Lung (tissue), 12 donors: ENCODE results near the gene ERC2. TPM values are rescaled to one million over a fixed set of nuclear protein-coding genes. Genes with fewer than 3 reads are reported as not detected.
A peak's percentile ranks its signal among the peaks of the same experiment; 100 is the strongest.

Source experiments
- ATAC-seq: fragments of 200-7000 bp; cut with Tn5 transposase; one replicate; pipeline ENCODE4 v1.9.1; 2020; ENCODE audit warnings: moderate number of reproducible peaks; ENCODE audit not compliant: insufficient read depth, low FRiP score
- DNase-seq, 3 donors: peaks; one replicate each; pipeline ENCODE4 v3.0.0-alpha.2; 2013 to 2017
- H3K27ac ChIP-seq, 2 donors: one replicate each; pipeline ENCODE4 v1.5.1; 2013; ENCODE audit warnings: mild to moderate bottlenecking in 2 of 2, moderate library complexity in 2 of 2, control low read depth in 1 of 2, inconsistent platforms in 1 of 2, low read depth in 1 of 2, low read length in 1 of 2
- H3K27me3 ChIP-seq, 3 donors: one replicate each; pipeline ENCODE4 v1.5.1; 2013; ENCODE audit warnings: low read length in 2 of 3; ENCODE audit not compliant: control insufficient read depth in 3 of 3, insufficient read depth in 3 of 3
- H3K36me3 ChIP-seq, 4 donors: one replicate each; pipeline ENCODE4 v1.5.1; 2013; ENCODE audit warnings: low read length in 4 of 4, mild to moderate bottlenecking in 1 of 4, moderate library complexity in 1 of 4; ENCODE audit not compliant: control insufficient read depth in 4 of 4, insufficient read depth in 4 of 4
- H3K4me1 ChIP-seq, 5 donors: one replicate each; pipeline ENCODE4 v1.5.1; 2013; ENCODE audit warnings: low read length in 5 of 5, mild to moderate bottlenecking in 2 of 5, moderate library complexity in 1 of 5; ENCODE audit not compliant: control insufficient read depth in 5 of 5, insufficient read depth in 5 of 5
- H3K4me3 ChIP-seq: one replicate; pipeline ENCODE4 v1.5.1; 2013; ENCODE audit warnings: mild to moderate bottlenecking, control low read depth, moderate library complexity
- H3K9ac ChIP-seq, 2 donors: one replicate each; pipeline ENCODE4 v1.5.1; 2013; ENCODE audit warnings: low read length in 2 of 2, control low read depth in 1 of 2; ENCODE audit not compliant: insufficient read depth in 1 of 2
- H3K9me3 ChIP-seq, 4 donors: one replicate each; pipeline ENCODE4 v1.5.1; 2013; ENCODE audit warnings: low read length in 3 of 4, mild to moderate bottlenecking in 1 of 4, moderate library complexity in 1 of 4; ENCODE audit not compliant: control insufficient read depth in 4 of 4, insufficient read depth in 3 of 4
- CTCF ChIP-seq: IDR thresholded peaks from 2 replicates; pipeline ENCODE4 v1.5.1; 2012; ENCODE audit warnings: mild to moderate bottlenecking; ENCODE audit errors: control extremely low read depth, extremely low read depth
- WGBS, 2 donors: extraction: QIAGEN DNeasy Blood & Tissue Kit; methylation state at CpG; one replicate each; pipeline ENCODE4 v1.1.7; 2013; 5-methylcytosine and 5-hydroxymethylcytosine counted together
- polyA plus RNA-seq, 2 donors: library from polyadenylated mRNA; stranded (reverse); fragments of 200-250 nt; gene quantifications; one replicate each; pipeline ENCODE4 v1.2.1, GENCODE V29; 2013
- total RNA-seq, 2 donors: library from RNA; depleted of rRNA in 1 of 2; stranded (reverse); fragments of >200 nt in 1 of 2; gene quantifications; one replicate each; pipeline ENCODE4 v1.2.1, GENCODE V29; 2014 to 2021
- donor health status: control.
- donor health status: control.
- donor health status: Bipolar disorder and iron deficiency.
- donor health status: healthy.
- donor health status: DM: yes; HTN: yes; CAD: no.

ERC2 gene
- total and polyA plus RNA-seq, 4 donors: 0.20 to 3.5 (median 0.97) TPM

DNA sequence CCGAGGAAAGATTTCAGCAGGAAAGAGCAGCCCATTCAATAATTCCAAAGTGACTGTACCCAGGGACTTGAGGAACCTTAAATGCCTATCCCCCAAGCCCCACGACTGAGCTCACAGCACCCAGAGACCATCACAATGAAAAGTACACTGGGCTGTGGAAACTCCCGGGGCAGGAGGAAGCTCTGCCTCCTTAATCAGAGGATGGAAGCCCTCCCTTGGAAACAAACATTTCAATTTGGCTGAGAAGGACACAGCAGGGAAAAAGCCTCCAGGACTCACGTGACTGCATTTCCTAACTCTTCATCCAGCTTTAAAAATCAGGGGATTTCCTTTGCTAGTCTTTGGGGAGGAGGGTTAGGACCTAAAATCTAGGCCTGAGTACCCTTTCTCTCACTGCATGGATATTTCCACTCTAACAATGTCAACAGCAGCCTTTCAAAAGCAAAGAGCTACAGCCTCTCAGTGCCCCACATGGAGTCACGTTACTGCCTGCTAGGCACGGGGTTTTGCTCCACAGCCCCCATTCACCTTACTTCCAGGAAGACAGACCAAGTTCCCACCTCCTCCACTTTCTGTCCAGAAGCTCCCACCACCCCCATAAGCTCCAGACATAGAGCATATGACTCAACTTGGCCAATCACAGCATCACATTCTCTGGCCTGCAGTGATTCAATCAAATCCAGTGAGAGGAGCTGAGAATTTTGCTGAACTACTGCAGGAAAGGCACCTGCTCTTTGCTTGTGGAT lies 912.2 kb downstream of the ERC2 start:
- peaks cover 3 to 26% (median 7%) of the 10 kb centered on the region in 5 donors for H3K4me1 ChIP-seq
- H3K4me3 ChIP-seq: no peak overlapping the region
- no peaks in the 10 kb centered on the region for H3K36me3 ChIP-seq
- 44 to 71% methylated on average over 6 of the region's 6 CpGs for WGBS, 2 donors
- no peaks in the 10 kb centered on the region for H3K27me3 ChIP-seq
- H3K27ac ChIP-seq: no peak overlapping the region
- ATAC-seq (no peak), DNase-seq (peak in 2 of 3 donors; percentile 62 to 74)
- H3K9ac ChIP-seq: no peak overlapping the region
- no peak for TF ChIP-seq CTCF
- no peaks in the 10 kb centered on the region for H3K9me3 ChIP-seq

- no peak for TF ChIP-seq CTCF
These were observed 913.4 kb downstream of the ERC2 start for GRCh38 chr3:55554634-55555425.

DNA sequence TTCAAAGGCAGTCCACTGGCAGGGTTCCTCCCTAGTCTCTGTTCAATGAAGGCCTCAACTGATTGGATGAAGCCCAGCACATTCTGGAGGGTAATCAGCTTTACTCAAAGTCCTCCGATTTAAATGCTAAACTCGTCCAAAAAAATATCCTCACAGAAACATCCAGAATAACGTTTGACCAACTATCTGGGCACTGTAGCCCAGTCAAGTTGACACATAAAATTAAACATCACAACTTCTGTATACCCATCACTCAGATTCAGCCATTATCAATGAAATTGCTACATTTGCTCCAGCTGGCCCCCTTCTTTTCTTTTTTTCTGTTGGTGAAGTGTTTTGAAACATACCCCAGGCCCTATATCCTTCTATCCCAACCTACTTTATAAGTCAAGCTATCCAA lies 916.6 kb downstream of the ERC2 start:
- no peak overlapping the region for H3K4me3 ChIP-seq
- no peak overlapping the region for H3K27ac ChIP-seq
- H3K9me3 ChIP-seq: no peaks in the 10 kb centered on the region
- no peaks in the 10 kb centered on the region for H3K36me3 ChIP-seq
- ATAC-seq: no peak
- 91% methylated on average over 3 of the region's 3 CpGs for WGBS, 2 donors
- H3K4me1 ChIP-seq: peaks cover 0 to 21% (median 7%) of the 10 kb centered on the region in 5 donors
- no peaks in the 10 kb centered on the region for H3K27me3 ChIP-seq
- no peak for TF ChIP-seq CTCF
- DNase-seq: no peak
- H3K9ac ChIP-seq: no peak overlapping the region

More at GRCh38 chr3:55554634-55555425, 913.4 kb downstream of the ERC2 start:
- H3K4me1 ChIP-seq: peaks cover 3 to 26% (median 7%) of the 10 kb centered on the region in 5 donors
- ATAC-seq (no peak), DNase-seq (peak in 2 of 3 donors; percentile 26 to 38)
- no peaks in the 10 kb centered on the region for H3K9me3 ChIP-seq
- H3K36me3 ChIP-seq: no peaks in the 10 kb centered on the region
- no peak overlapping the region for H3K27ac ChIP-seq
- no peak overlapping the region for H3K4me3 ChIP-seq
- WGBS, 2 donors: 62 to 70% methylated on average over 11 of the region's 11 CpGs
- no peak overlapping the region for H3K9ac ChIP-seq
- H3K27me3 ChIP-seq: no peaks in the 10 kb centered on the region
